Activated T-helper 1 cell treated with Interleukin-2 at 50 U/mL for 16 hours (primary cell): Measurements from ENCODE around the gene TAS2R16.
"Not testable (repeated sequence)": the region's sequence is repeated elsewhere in the genome, so short reads cannot be mapped to it uniquely, and the experiment has no call there.

Experiments
- DNase-seq: peaks from one replicate; pipeline ENCODE4 v3.0.0-alpha.2; 2020; ENCODE audit warnings: low read depth

The TAS2R16 gene

DNA sequence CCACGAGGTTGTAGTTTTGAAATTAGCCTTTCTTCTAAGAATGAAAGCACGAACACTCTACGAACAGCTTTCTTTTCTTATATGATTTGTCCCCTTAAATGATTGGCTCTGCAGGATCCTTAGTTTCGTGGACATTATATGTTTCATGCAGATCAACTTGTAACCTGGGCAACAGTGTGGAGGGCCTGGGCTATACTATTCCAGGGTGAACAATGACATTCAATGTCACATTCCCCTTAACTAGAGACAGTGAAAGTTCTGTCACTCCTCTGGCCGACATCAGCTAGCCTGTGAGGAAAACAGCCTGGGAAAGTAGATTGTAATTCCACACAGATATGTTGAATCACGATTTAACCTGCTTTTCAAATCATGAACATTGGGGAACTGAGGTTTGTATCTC lies 23.4 kb downstream of the TAS2R16 start:
- no peak for DNase-seq

DNA sequence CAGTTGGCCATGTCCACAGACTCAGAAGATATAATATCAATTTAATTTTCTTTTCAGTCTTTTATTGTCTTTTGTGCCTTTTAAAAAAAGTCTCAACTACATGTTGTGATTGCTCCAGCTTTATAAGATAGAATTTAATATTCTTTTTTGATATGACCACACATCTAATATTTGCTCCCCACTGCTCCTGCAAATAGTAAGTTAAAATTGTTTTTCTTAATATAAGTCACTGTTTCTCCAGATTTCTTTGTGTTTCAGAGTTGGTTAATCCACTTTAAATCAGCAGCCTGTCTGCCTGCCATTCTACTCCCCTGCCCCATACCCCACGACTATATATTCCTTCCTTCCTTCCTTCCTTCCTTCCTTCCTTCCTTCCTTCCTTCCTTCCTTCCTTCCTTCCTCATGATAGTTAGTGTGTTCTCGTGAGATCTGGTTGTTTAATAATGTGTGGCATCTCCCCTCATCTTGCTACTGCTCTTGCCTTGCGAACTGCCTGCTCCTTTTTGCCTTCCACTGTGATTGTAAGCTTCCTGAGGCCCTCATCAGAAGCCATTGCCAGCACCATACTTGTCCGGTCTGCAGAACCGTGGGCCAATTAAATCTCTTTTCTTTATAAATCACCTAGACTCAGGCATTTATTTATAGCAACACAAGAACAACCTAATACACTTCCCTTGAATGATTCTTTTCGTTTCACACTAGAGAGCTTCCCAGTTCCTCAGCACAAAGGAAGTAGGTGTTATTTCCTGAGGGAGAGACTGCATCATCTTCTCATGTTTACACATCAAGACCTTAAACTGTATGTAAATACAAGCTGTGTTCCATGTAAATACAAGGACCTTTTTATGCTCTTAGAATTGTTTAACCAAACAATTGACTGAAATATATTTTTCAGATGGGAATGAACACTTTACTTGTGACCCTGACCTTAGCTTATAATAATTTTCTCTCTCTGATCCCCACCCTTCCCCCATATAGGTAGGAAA lies 24.5 kb downstream of the TAS2R16 start:
- no peak for DNase-seq

DNA sequence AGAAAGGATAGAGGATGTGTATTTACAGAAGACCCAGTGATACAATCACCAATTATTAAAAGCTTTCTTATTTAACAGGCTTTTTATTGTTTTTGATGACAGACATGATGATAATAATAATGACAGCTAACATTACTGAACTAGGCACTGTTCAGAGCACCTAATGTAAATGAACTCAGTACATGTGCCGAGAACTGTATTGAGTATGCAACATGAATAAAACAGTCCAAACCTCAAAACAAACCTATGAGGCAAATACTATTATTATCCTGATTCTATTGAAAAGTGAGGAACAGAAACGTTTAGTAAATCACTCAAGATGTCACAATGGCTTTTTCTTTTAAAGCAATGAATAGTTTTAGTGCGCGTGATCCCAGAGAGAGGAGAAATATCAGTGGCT lies 27.1 kb downstream of the TAS2R16 start:
- no peak for DNase-seq

DNA sequence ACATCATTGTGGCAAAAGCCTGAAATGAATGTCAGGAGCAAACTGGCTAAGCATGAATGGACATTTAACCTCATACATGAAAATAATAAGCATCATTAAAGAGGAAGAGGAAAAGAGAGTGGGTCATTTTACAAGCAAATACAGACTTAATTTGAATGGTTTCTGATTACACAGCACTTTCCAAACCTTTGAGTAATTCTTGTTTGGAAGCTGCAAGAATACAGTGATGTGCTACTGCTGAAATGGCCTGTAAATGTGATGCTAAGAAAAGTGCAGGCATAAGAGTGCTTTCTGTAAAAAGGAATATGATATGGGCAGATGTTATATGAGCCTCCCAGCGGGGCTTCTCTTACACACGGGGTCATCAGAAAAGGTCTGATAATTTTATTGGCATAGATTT lies 30.2 kb downstream of the TAS2R16 start:
- no peak for DNase-seq

DNA sequence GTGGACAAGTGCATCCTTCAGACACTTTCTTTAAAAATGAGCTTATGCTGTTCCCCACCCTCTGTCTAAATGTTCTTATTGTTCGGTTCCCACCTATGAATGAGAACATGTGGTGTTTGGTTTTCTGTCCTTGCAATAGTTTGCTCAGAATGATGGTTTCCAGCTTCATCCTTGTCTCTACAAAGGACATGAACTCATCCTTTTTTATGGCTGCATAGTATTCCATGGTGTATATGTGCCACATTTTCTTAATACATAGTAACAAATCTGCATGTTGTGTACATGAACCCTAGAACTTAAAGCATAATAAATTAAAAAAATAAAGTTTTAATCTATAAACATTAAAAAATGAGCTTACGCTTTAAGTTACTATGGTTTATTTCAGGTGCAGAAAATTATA lies 41.8 kb downstream of the TAS2R16 start:
- DNase-seq, result not testable (repeated sequence)

DNA sequence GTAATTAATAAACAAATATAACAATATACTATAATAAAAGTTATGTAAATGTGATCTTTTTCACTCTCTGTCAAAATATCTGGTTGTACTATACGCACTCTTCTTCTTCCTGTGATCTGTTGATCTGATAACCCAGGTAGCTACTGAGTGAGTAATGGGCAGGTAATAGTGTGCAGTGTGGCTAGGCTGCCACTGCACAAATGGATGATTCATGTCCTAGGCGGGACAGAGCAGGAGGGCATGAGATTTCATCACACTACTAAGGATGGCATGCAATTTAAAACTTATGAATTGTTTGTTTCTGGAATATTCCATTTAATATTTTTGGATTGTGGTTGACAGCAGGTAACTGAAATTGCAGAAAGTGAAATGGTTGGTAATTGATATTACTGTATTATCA lies 44.5 kb downstream of the TAS2R16 start:
- DNase-seq, result no peak

DNA sequence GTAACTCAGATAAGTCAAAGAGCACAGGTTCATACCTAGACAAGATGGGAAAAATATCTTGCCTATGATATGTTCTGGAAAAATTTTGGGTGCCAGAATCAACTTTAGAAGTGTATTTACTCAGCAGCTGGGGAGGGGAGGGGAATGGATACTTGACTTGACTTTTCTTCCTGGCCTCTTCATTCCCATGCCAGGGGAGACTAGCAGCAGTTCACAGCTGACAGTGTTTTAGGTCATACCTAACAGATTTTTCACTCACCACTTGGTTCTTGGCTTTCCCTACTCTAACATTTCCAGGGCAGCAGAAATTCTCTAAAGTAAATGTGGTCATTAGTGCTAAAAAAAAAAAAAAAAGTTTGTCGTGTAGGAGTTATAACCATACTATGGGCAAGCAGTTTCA lies 46.3 kb downstream of the TAS2R16 start:
- no peak for DNase-seq
